EL (cell line): ENCODE measurements around the gene FMOD.

Source experiments
- DNase-seq: peaks from one replicate; pipeline ENCODE4 v3.0.0-alpha.2; 2016

Gene FMOD

GRCh38 chr1:203360547-203361185, 9.7 kb upstream of the FMOD start:
- no peak for DNase-seq

GRCh38 chr1:203359010-203359571, 8.2 kb upstream of the FMOD start:
- DNase-seq: no peak

GRCh38 chr1:203354246-203354645, 3.3 kb upstream of the FMOD start:
- peak; percentile 71 for DNase-seq

GRCh38 chr1:203353486-203353885, 2.6 kb upstream of the FMOD start:
- DNase-seq: no peak

- DNase-seq: no peak
Measured at GRCh38 chr1:203349773-203350524, 973 bp downstream of the FMOD start.

GRCh38 chr1:203349166-203349565, 1.8 kb downstream of the FMOD start:
- no peak for DNase-seq

GRCh38 chr1:203346769-203347102, 4.2 kb downstream of the FMOD start:
- DNase-seq: no peak

GRCh38 chr1:203346060-203346768, 4.7 kb downstream of the FMOD start:
- DNase-seq: no peak

GRCh38 chr1:203343956-203344754, 6.8 kb downstream of the FMOD start:
- DNase-seq: no peak

- DNase-seq: peak; percentile 33
Measured at GRCh38 chr1:203342192-203342940, 8.6 kb downstream of the FMOD start.

GRCh38 chr1:203340112-203340790, 10.7 kb downstream of the FMOD start:
- peak; percentile 75 for DNase-seq

GRCh38 chr1:203338335-203339036, 12.4 kb downstream of the FMOD start:
- peak; percentile 58 for DNase-seq

GRCh38 chr1:203336097-203336496, 14.8 kb downstream of the FMOD start:
- no peak for DNase-seq

- no peak for DNase-seq
Measured at GRCh38 chr1:203335503-203335902, 15.4 kb downstream of the FMOD start.

GRCh38 chr1:203331224-203331623, 19.7 kb downstream of the FMOD start:
- DNase-seq: no peak

- no peak for DNase-seq
Measured at GRCh38 chr1:203328714-203329122, 22.2 kb downstream of the FMOD start.

GRCh38 chr1:203327684-203328457, 23.1 kb downstream of the FMOD start:
- peak; percentile 70 for DNase-seq

- peak; percentile 84 for DNase-seq
Measured at GRCh38 chr1:203326830-203327683, 23.9 kb downstream of the FMOD start.
